ENCODE measurements around the gene RYR2. TPM values are rescaled to one million over a fixed set of nuclear protein-coding genes. Genes with fewer than 3 reads are reported as not detected.

The RYR2 gene
- total RNA-seq, 1 donor from 2014 or later = 7.8 TPM

GRCh38 chr1:237471377-237471776 is 429.4 kb downstream of the RYR2 start:
- H3K27me3 ChIP-seq = no peaks in the 10 kb centered on the region
- H3K4me1 ChIP-seq = no peaks in the 10 kb centered on the region
- H3K36me3 ChIP-seq = no peaks in the 10 kb centered on the region
- no peak overlapping the region for H3K27ac ChIP-seq
- TF ChIP-seq, protein P1, sequence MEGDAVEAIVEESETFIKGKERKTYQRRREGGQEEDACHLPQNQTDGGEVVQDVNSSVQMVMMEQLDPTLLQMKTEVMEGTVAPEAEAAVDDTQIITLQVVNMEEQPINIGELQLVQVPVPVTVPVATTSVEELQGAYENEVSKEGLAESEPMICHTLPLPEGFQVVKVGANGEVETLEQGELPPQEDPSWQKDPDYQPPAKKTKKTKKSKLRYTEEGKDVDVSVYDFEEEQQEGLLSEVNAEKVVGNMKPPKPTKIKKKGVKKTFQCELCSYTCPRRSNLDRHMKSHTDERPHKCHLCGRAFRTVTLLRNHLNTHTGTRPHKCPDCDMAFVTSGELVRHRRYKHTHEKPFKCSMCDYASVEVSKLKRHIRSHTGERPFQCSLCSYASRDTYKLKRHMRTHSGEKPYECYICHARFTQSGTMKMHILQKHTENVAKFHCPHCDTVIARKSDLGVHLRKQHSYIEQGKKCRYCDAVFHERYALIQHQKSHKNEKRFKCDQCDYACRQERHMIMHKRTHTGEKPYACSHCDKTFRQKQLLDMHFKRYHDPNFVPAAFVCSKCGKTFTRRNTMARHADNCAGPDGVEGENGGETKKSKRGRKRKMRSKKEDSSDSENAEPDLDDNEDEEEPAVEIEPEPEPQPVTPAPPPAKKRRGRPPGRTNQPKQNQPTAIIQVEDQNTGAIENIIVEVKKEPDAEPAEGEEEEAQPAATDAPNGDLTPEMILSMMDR (IDR thresholded peaks at IDR 0.05) = no peak
- H3K4me3 ChIP-seq = no peak overlapping the region
- DNase-seq (no peak), ATAC-seq (no peak)
- no peaks in the 10 kb centered on the region for H3K9me3 ChIP-seq
- intact Hi-C loops (cut with DNase I) = no loop called here

GRCh38 chr1:237471956-237472355 is 430.0 kb downstream of the RYR2 start:
- TF ChIP-seq, protein P1 (IDR thresholded peaks at IDR 0.05) = no peak
- Histone ChIP-seq H3K27me3 (no peaks in the 10 kb centered on the region), H3K4me1 (no peaks in the 10 kb centered on the region), H3K4me3 (no peak overlapping the region), H3K36me3 (no peaks in the 10 kb centered on the region), H3K9me3 (no peaks in the 10 kb centered on the region), H3K27ac (no peak overlapping the region)
- no peak for DNase-seq
- no peak for ATAC-seq
- intact Hi-C loops (cut with DNase I) = no loop called here

DNA sequence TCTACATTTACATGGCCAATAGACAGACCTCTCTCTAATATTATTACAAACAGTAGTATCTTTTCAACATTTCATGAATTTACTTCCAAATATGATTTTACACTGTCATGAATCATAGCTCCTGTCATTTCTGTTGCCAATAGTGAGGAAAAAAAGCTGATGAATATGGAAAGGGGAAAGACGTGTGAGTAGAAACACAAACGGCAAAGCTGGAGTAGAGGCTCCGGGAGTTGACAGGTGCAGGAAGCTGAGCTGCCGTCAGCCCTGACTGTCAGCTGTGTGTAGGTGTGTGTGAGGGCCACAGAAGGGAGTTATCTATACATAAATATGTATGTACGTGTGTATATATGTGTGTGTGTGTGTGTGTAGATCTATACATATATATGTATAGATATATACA is 431.9 kb downstream of the RYR2 start:
- H3K27me3 ChIP-seq = no peaks in the 10 kb centered on the region
- H3K9me3 ChIP-seq = no peaks in the 10 kb centered on the region
- no peak overlapping the region for H3K4me3 ChIP-seq
- H3K4me1 ChIP-seq = no peaks in the 10 kb centered on the region
- H3K36me3 ChIP-seq = no peaks in the 10 kb centered on the region
- no peak overlapping the region for H3K27ac ChIP-seq
- ATAC-seq (no peak), DNase-seq (no peak)
- intact Hi-C loops (cut with DNase I) = no loop called here
- TF ChIP-seq, protein P1 (IDR thresholded peaks at IDR 0.05) = no peak

DNA sequence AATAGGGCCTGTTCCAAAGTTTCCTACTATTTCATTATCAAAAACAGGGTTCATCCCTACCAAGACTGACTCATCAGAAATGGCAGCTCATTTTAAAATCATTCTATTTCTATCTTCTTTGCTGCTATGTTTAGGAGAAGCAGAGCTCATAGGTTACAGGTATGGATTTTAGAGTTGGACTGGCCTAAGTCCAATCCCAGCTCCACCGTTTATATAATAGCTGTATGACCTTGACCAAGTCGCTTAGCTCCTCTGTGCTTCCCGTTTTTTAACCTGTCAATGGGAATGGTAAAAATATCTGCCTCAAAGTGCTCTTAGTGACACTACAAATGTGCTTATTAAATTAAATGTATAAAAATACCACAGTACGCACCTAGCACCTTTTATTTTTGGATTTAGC is 436.1 kb downstream of the RYR2 start:
- H3K4me3 ChIP-seq = no peak overlapping the region
- no peaks in the 10 kb centered on the region for H3K27me3 ChIP-seq
- H3K27ac ChIP-seq = no peak overlapping the region
- ATAC-seq (no peak), DNase-seq (no peak)
- TF ChIP-seq, protein P1 (IDR thresholded peaks at IDR 0.05) = no peak
- no peaks in the 10 kb centered on the region for H3K9me3 ChIP-seq
- no peaks in the 10 kb centered on the region for H3K4me1 ChIP-seq
- intact Hi-C loops (cut with DNase I) = no loop called here
- no peaks in the 10 kb centered on the region for H3K36me3 ChIP-seq

DNA sequence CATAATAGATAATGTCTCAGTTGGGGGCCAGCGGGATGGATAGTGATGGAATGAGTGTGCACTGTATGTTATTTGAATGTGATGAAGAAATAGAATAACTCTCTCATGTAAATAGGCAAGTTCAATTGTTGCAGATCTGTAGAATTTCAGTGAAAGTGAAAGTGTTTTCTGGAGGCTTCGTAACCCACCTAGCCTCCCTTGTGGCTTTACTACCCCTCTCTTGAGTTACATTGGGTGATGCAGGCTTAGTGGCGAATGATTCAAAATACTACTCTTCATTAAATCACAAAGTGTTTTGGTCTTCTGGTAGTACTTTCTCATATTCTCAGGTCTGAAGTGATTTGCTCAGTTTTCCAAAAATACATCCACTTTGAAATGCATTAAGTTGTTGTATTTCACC is 436.9 kb downstream of the RYR2 start:
- no peaks in the 10 kb centered on the region for H3K27me3 ChIP-seq
- intact Hi-C loops (cut with DNase I) = no loop called here
- H3K4me1 ChIP-seq = no peaks in the 10 kb centered on the region
- no peaks in the 10 kb centered on the region for H3K9me3 ChIP-seq
- no peak for DNase-seq
- H3K36me3 ChIP-seq = no peaks in the 10 kb centered on the region
- no peak overlapping the region for H3K27ac ChIP-seq
- no peak for ATAC-seq
- TF ChIP-seq, protein P1 (IDR thresholded peaks at IDR 0.05) = no peak
- H3K4me3 ChIP-seq = no peak overlapping the region

GRCh38 chr1:237482777-237483176 is 440.8 kb downstream of the RYR2 start:
- Histone ChIP-seq H3K27me3 (no peaks in the 10 kb centered on the region), H3K4me3 (no peak overlapping the region), H3K9me3 (no peaks in the 10 kb centered on the region), H3K4me1 (no peaks in the 10 kb centered on the region), H3K27ac (no peak overlapping the region), H3K36me3 (no peaks in the 10 kb centered on the region)
- no peak for ATAC-seq
- TF ChIP-seq, protein P1 (IDR thresholded peaks at IDR 0.05) = no peak
- intact Hi-C loops (cut with DNase I) = no loop called here
- DNase-seq = no peak
